ENCODE data around the gene CHID1.
A peak's percentile ranks its signal among the peaks of the same experiment; 100 is the strongest.

Gene CHID1

GRCh38 chr11:907668-908067 is 2.9 kb downstream of the CHID1 start:
- DNase-seq = no peak

GRCh38 chr11:905952-906351 is 4.7 kb downstream of the CHID1 start:
- DNase-seq = no peak

- no peak for DNase-seq
These were observed 6.2 kb downstream of the CHID1 start for GRCh38 chr11:904380-904779.

- no peak for DNase-seq
These were observed 9.1 kb downstream of the CHID1 start for GRCh38 chr11:901452-902061.

- no peak for DNase-seq
These were observed 10.1 kb downstream of the CHID1 start for GRCh38 chr11:900545-900944.

- DNase-seq = no peak
These were observed 10.9 kb downstream of the CHID1 start for GRCh38 chr11:899724-900123.

- DNase-seq = no peak
These were observed 11.9 kb downstream of the CHID1 start for GRCh38 chr11:898540-899190.

GRCh38 chr11:898143-898511 is 12.5 kb downstream of the CHID1 start:
- no peak for DNase-seq

GRCh38 chr11:897253-898142 is 13.1 kb downstream of the CHID1 start:
- no peak for DNase-seq

GRCh38 chr11:895331-896110 is 15.1 kb downstream of the CHID1 start:
- DNase-seq = no peak

- no peak for DNase-seq
These were observed 15.9 kb downstream of the CHID1 start for GRCh38 chr11:894575-895201.

GRCh38 chr11:893008-893654 is 17.5 kb downstream of the CHID1 start:
- no peak for DNase-seq

- peak; percentile 88 for DNase-seq
These were observed 19.6 kb downstream of the CHID1 start for GRCh38 chr11:890794-891540.

GRCh38 chr11:889687-890475 is 20.7 kb downstream of the CHID1 start:
- no peak for DNase-seq

GRCh38 chr11:889257-889656 is 21.4 kb downstream of the CHID1 start:
- DNase-seq = no peak

GRCh38 chr11:888310-889212 is 22.0 kb downstream of the CHID1 start:
- DNase-seq = no peak

GRCh38 chr11:887589-887988 is 23.0 kb downstream of the CHID1 start:
- no peak for DNase-seq

- no peak for DNase-seq
These were observed 24.0 kb downstream of the CHID1 start for GRCh38 chr11:886568-886967.

GRCh38 chr11:884578-885070 is 26.0 kb downstream of the CHID1 start:
- DNase-seq = no peak

All from COR-L47 (cell line).